HEK293 (cell line): ENCODE data around the gene ASPHD1.
A peak's percentile ranks its signal among the peaks of the same experiment; 100 is the strongest.
"Not testable (repeated sequence)": the region's sequence is repeated elsewhere in the genome, so short reads cannot be mapped to it uniquely, and the experiment has no call there.

ENCODE experiments used
- CTCF ChIA-PET: fragments of 350-600 bp; formaldehyde crosslinking; extraction: SDS; loops from one replicate; lab custom pipeline; 2021; ENCODE audit warnings: antibody characterized with exemption; lab: Yijun Ruan, JAX
- POLR2A ChIA-PET: fragments of 300-600 bp; formaldehyde crosslinking; extraction: SDS; loops from one replicate; lab custom pipeline; 2020; ENCODE audit warnings: antibody characterized with exemption, inconsistent platforms; lab: Yijun Ruan, JAX
- H3K27ac ChIP-seq: fragments of 200-500 bp; sonication (Bioruptor generic); 2 replicates; pipeline ENCODE4 v1.5.1; 2014; ENCODE audit warnings: low read depth, low read length, control low read depth, inconsistent platforms; ENCODE audit errors: extremely low read depth
- H3K36me3 ChIP-seq, 2 experiments: fragments of 200-500 bp in 1 of 2; sonication (Bioruptor generic) in 1 of 2; 1 replicate in 1 of 2; 2 replicates in 1 of 2; pipeline ENCODE4 v1.5.1; 2014 to 2017; ENCODE audit warnings: inconsistent platforms in 2 of 2, low read length in 2 of 2; ENCODE audit not compliant: control insufficient read depth in 2 of 2, insufficient read depth in 1 of 2
- H3K4me1 ChIP-seq: fragments of 200-500 bp; sonication (Bioruptor generic); 2 replicates; pipeline ENCODE4 v1.5.1; 2014; ENCODE audit warnings: mild to moderate bottlenecking, low read length, inconsistent platforms; ENCODE audit not compliant: control insufficient read depth, insufficient read depth
- H3K4me3 ChIP-seq: 2 replicates; pipeline ENCODE4 v1.5.1; 2011; ENCODE audit warnings: low read depth, mild to moderate bottlenecking, control low read depth, low read length, moderate library complexity
- H3K9me3 ChIP-seq: fragments of 200-500 bp; sonication (Bioruptor generic); 2 replicates; pipeline ENCODE4 v1.5.1; 2014; ENCODE audit warnings: low read depth, low read length, inconsistent platforms; ENCODE audit not compliant: control insufficient read depth, insufficient read depth
- IKZF3 ChIP-seq: fragments of 450-650 bp; IDR thresholded peaks from 2 replicates; pipeline ENCODE4 v1.5.0; 2018; ENCODE audit warnings: missing biosample characterization, mild to moderate bottlenecking, missing genetic modification characterization, moderate library complexity
- MZF1 ChIP-seq: fragments of 450-650 bp; formaldehyde crosslinking; IDR thresholded peaks from 2 replicates; pipeline ENCODE4 v1.5.1; 2017; ENCODE audit warnings: missing biosample characterization, missing genetic modification characterization, borderline replicate concordance
- PRDM1 ChIP-seq: fragments of 450-650 bp; formaldehyde crosslinking; IDR thresholded peaks from 2 replicates; pipeline ENCODE4; 2016; ENCODE audit warnings: missing biosample characterization, missing genetic modification characterization
- SALL2 ChIP-seq: fragments of 450-650 bp; formaldehyde crosslinking; IDR thresholded peaks from 2 replicates; pipeline ENCODE4 v1.5.0; 2017; ENCODE audit warnings: missing biosample characterization, mild to moderate bottlenecking, missing genetic modification characterization, borderline replicate concordance
- SP2 ChIP-seq: fragments of 450-650 bp; formaldehyde crosslinking; IDR thresholded peaks from 2 replicates; pipeline ENCODE4 v1.5.1; 2016; ENCODE audit warnings: missing biosample characterization, missing genetic modification characterization
- TRIM28 ChIP-seq: IDR thresholded peaks from 2 replicates; pipeline ENCODE4 v1.6.1; 2011; ENCODE audit warnings: low read length, control low read depth, borderline replicate concordance
- ZBTB44 ChIP-seq: fragments of 450-650 bp; IDR thresholded peaks from 2 replicates; pipeline ENCODE4 v1.5.1; 2018; ENCODE audit warnings: missing biosample characterization, mild to moderate bottlenecking, missing genetic modification characterization
- ZBTB49 ChIP-seq: fragments of 450-650 bp; formaldehyde crosslinking; IDR thresholded peaks from 2 replicates; pipeline ENCODE4 v1.5.1; 2016; ENCODE audit warnings: missing biosample characterization, missing genetic modification characterization, low read depth
- ZBTB6 ChIP-seq: fragments of 450-650 bp; formaldehyde crosslinking; IDR thresholded peaks from 2 replicates; pipeline ENCODE4 v1.5.1; 2017; ENCODE audit warnings: missing biosample characterization, missing genetic modification characterization
- ZNF121 ChIP-seq: fragments of 450-650 bp; formaldehyde crosslinking; IDR thresholded peaks from 2 replicates; pipeline ENCODE4 v1.5.1; 2016; ENCODE audit warnings: missing biosample characterization, missing genetic modification characterization
- ZNF146 ChIP-seq: fragments of 450-650 bp; formaldehyde crosslinking; IDR thresholded peaks from 2 replicates; pipeline ENCODE4 v1.5.1; 2016; ENCODE audit warnings: missing biosample characterization, missing genetic modification characterization
- ZNF202 ChIP-seq: fragments of 450-650 bp; formaldehyde crosslinking; IDR thresholded peaks from 2 replicates; pipeline ENCODE4 v1.5.1; 2016; ENCODE audit warnings: missing biosample characterization, missing genetic modification characterization, borderline replicate concordance
- ZNF24 ChIP-seq: fragments of 450-650 bp; formaldehyde crosslinking; IDR thresholded peaks from 2 replicates; pipeline ENCODE4 v1.5.1; 2016; ENCODE audit warnings: missing biosample characterization, missing genetic modification characterization
- ZNF26 ChIP-seq: fragments of 450-650 bp; formaldehyde crosslinking; IDR thresholded peaks from 2 replicates; pipeline ENCODE4 v1.5.1; 2016; ENCODE audit warnings: missing biosample characterization, missing genetic modification characterization
- ZNF274 ChIP-seq, 2 experiments: fragments of 200-500 bp in 1 of 2; fragments of 450-650 bp in 1 of 2; sonication (Bioruptor generic) in 1 of 2; formaldehyde crosslinking in 1 of 2; IDR thresholded peaks; 2 replicates each; pipeline versions ENCODE4 v1.5.1 to v1.6.1; 2014 to 2016; ENCODE audit warnings: borderline replicate concordance in 1 of 2, inconsistent platforms in 1 of 2, low read length in 1 of 2, missing biosample characterization in 1 of 2, missing genetic modification characterization in 1 of 2
- ZNF394 ChIP-seq: fragments of 450-650 bp; formaldehyde crosslinking; IDR thresholded peaks from 2 replicates; pipeline ENCODE4 v1.5.1; 2016; ENCODE audit warnings: missing biosample characterization, missing genetic modification characterization, mild to moderate bottlenecking, moderate library complexity, borderline replicate concordance
- ZNF529 ChIP-seq: fragments of 450-650 bp; formaldehyde crosslinking; IDR thresholded peaks from 2 replicates; pipeline ENCODE4 v1.5.1; 2017; ENCODE audit warnings: missing genetic modification characterization, missing biosample characterization; ENCODE audit not compliant: insufficient replicate concordance
- ZNF561 ChIP-seq: fragments of 450-650 bp; IDR thresholded peaks from 2 replicates; pipeline ENCODE4 v1.5.1; 2018; ENCODE audit warnings: missing biosample characterization, missing genetic modification characterization, borderline replicate concordance
- ZNF571 ChIP-seq: fragments of 450-650 bp; formaldehyde crosslinking; IDR thresholded peaks from 2 replicates; pipeline ENCODE4 v1.5.0; 2017; ENCODE audit warnings: missing biosample characterization, missing genetic modification characterization
- ZNF629 ChIP-seq: fragments of 450-650 bp; formaldehyde crosslinking; IDR thresholded peaks from 2 replicates; pipeline ENCODE4 v1.5.1; 2017; ENCODE audit warnings: missing biosample characterization, missing genetic modification characterization
- ZNF658 ChIP-seq: fragments of 450-650 bp; formaldehyde crosslinking; IDR thresholded peaks from 2 replicates; pipeline ENCODE4; 2016; ENCODE audit warnings: missing biosample characterization, missing genetic modification characterization
- ZNF777 ChIP-seq: fragments of 450-650 bp; formaldehyde crosslinking; IDR thresholded peaks from 2 replicates; pipeline ENCODE4 v1.5.1; 2017; ENCODE audit warnings: missing biosample characterization, missing genetic modification characterization, borderline replicate concordance
- ZNF792 ChIP-seq: fragments of 450-650 bp; formaldehyde crosslinking; IDR thresholded peaks from 2 replicates; pipeline ENCODE4 v1.5.1; 2016; ENCODE audit warnings: missing biosample characterization, missing genetic modification characterization
- ZSCAN30 ChIP-seq: fragments of 450-650 bp; IDR thresholded peaks from 2 replicates; pipeline ENCODE4 v1.5.1; 2018; ENCODE audit warnings: missing biosample characterization, mild to moderate bottlenecking, missing genetic modification characterization, moderate library complexity

The ASPHD1 gene

GRCh38 chr16:29908719-29909220, 8.5 kb downstream of the ASPHD1 start:
- Histone ChIP-seq H3K36me3 (peaks cover 0 to 2% of the 10 kb centered on the region in 2 experiments; a peak in 2 of 3 replicates), H3K9me3 (no peaks in the 10 kb centered on the region), H3K4me3 (no peak overlapping the region), H3K4me1 (no peaks in the 10 kb centered on the region), H3K27ac (no peak overlapping the region)
- ChIA-PET CTCF (interaction anchor here (0.7 to 1.5 kb wide), 3 partner anchors 60 to 114 kb away, joined by 4 to 7 read pairs (median 4); partner anchors contain the start of gene C16orf92), POLR2A (interaction anchor here (0.7 to 1.0 kb wide), 4 partner anchors 9 to 1418 kb away, joined by 3 to 7 read pairs (median 4); partner anchors contain the start of gene SEZ6L2)
- TF ChIP-seq ZNF561 (tag by site-specific recombination) (no peak), ZNF121 (tag by site-specific recombination) (peak; percentile 95), ZNF146 (tag by site-specific recombination) (no peak), ZNF658 (tag by site-specific recombination) (no peak), ZNF202 (tag by site-specific recombination) (no peak), ZNF571 (tag by site-specific recombination) (no peak), ZSCAN30 (tag by site-specific recombination) (no peak), ZNF24 (tag by site-specific recombination) (peak; percentile 61; the same call in 1 of the 2 replicates)

- Histone ChIP-seq H3K4me3 (no peak overlapping the region), H3K27ac (no peak overlapping the region), H3K36me3 (peaks cover 0 to 5% of the 10 kb centered on the region in 2 experiments; a peak in 2 of 3 replicates), H3K4me1 (no peaks in the 10 kb centered on the region), H3K9me3 (no peaks in the 10 kb centered on the region)
- ChIA-PET CTCF (interaction anchor here (0.9 to 1.5 kb wide), 2 partner anchors 61 to 97 kb away, joined by 4 to 7 read pairs; no protein-coding TSS in a partner anchor), POLR2A (interaction anchor here (0.8 to 1.1 kb wide), 5 partner anchors 9 to 105 kb away, joined by 3 to 4 read pairs (median 3); partner anchors contain the start of genes ASPHD1 and SEZ6L2)
- no peak for TF ChIP-seq ZBTB6 (tag by site-specific recombination)
- TF ChIP-seq ZNF777 (tag by site-specific recombination) = no peak
- no peak for TF ChIP-seq IKZF3 (tag by site-specific recombination)
- no peak for TF ChIP-seq MZF1 (tag by site-specific recombination)
- no peak for TF ChIP-seq ZNF792 (tag by site-specific recombination)
- no peak for TF ChIP-seq SALL2
- no peak for TF ChIP-seq ZNF629 (tag by site-specific recombination)
- TF ChIP-seq ZBTB49 (tag by site-specific recombination) = no peak
- TF ChIP-seq ZNF26 = no peak
- no peak for TF ChIP-seq TRIM28
- no peak for TF ChIP-seq ZNF274 (IDR thresholded peaks at IDR 0.05; ENCODE audit: low read length)
- TF ChIP-seq ZNF274 (tag by site-specific recombination; IDR thresholded peaks at IDR 0.05; ENCODE audit: borderline replicate concordance) = no peak
- no peak for TF ChIP-seq ZNF529 (tag by site-specific recombination)
- no peak for TF ChIP-seq PRDM1 (tag by site-specific recombination)
- no peak for TF ChIP-seq ZBTB44 (tag by site-specific recombination)
- TF ChIP-seq SP2 = no peak
- no peak for TF ChIP-seq ZNF394 (tag by site-specific recombination)
These were observed 9.1 kb downstream of the ASPHD1 start for GRCh38 chr16:29909391-29909790.

GRCh38 chr16:29909851-29910250, 9.6 kb downstream of the ASPHD1 start:
- ChIA-PET CTCF (interaction anchor here (0.6 kb wide), 1 partner anchor 62 kb away, joined by 4 read pairs; no protein-coding TSS in a partner anchor), POLR2A (interaction anchor here (0.8 to 1.1 kb wide), 3 partner anchors 9 to 50 kb away, joined by 3 to 4 read pairs (median 3); partner anchors contain the start of genes ASPHD1 and SEZ6L2)
- not testable (repeated sequence) for H3K36me3 ChIP-seq, H3K4me3 ChIP-seq, H3K9me3 ChIP-seq, H3K4me1 ChIP-seq, H3K27ac ChIP-seq
